OCI-LY1 (cell line): Measurements from ENCODE around the gene MYH7B.

Experiments
- H2AFZ ChIP-seq: fragments of 200-600 bp; sonication (generic), shearing (Covaris generic); 2 replicates; pipeline ENCODE4 v1.6.0; 2014; ENCODE audit warnings: antibody characterized with exemption, mild to moderate bottlenecking, low read length
- H3F3A ChIP-seq: fragments of 200-600 bp; sonication (generic), shearing (Covaris generic); 2 replicates; pipeline ENCODE4 v1.6.0; 2014; ENCODE audit warnings: mild to moderate bottlenecking, antibody characterized with exemption, low read length, moderate library complexity; ENCODE audit not compliant: insufficient read depth
- H3K27ac ChIP-seq: fragments of 200-600 bp; sonication (generic); 2 replicates; pipeline ENCODE4 v1.5.1; 2014; ENCODE audit warnings: low read length, mixed run types, mild to moderate bottlenecking, low read depth; ENCODE audit not compliant: poor library complexity, severe bottlenecking
- H3K27me3 ChIP-seq: fragments of 200-600 bp; sonication (generic); 2 replicates; pipeline ENCODE4 v1.6.0; 2014; ENCODE audit warnings: antibody characterized with exemption, mild to moderate bottlenecking, low read length, moderate library complexity; ENCODE audit not compliant: insufficient read depth
- H3K36me3 ChIP-seq: fragments of 200-600 bp; sonication (generic); 2 replicates; pipeline ENCODE4 v1.6.1; 2014; ENCODE audit warnings: mild to moderate bottlenecking, antibody characterized with exemption, low read length, moderate library complexity, mixed read lengths; ENCODE audit not compliant: insufficient read depth
- H3K4me1 ChIP-seq: fragments of 200-600 bp; sonication (generic); 2 replicates; pipeline ENCODE4 v1.5.1; 2014; ENCODE audit warnings: mild to moderate bottlenecking, low read length, moderate library complexity; ENCODE audit not compliant: insufficient read depth, severe bottlenecking
- H3K4me2 ChIP-seq: fragments of 200-600 bp; sonication (generic), shearing (Covaris generic); 2 replicates; pipeline ENCODE4 v1.6.1; 2014; ENCODE audit warnings: low read length
- H3K4me3 ChIP-seq: fragments of 200-600 bp; sonication (generic); 2 replicates; pipeline ENCODE4 v1.5.1; 2014; ENCODE audit warnings: low read length, low read depth, mild to moderate bottlenecking, mixed read lengths; ENCODE audit not compliant: poor library complexity, severe bottlenecking
- H3K79me2 ChIP-seq: fragments of 200-600 bp; shearing (Covaris generic); 2 replicates; pipeline ENCODE4 v1.6.1; 2016; ENCODE audit warnings: mixed run types, low read length, mixed read lengths; ENCODE audit not compliant: insufficient read depth
- H3K9ac ChIP-seq: fragments of 200-600 bp; sonication (generic), shearing (Covaris generic); 2 replicates; pipeline ENCODE4 v1.6.1; 2014; ENCODE audit warnings: mild to moderate bottlenecking, low read length, mixed read lengths
- H3K9me2 ChIP-seq: fragments of 200-600 bp; sonication (generic), shearing (Covaris generic); 2 replicates; pipeline ENCODE4 v1.6.1; 2014; ENCODE audit warnings: low read depth, mild to moderate bottlenecking, low read length, mixed read lengths
- H3K9me3 ChIP-seq: fragments of 200-600 bp; shearing (Covaris generic); 2 replicates; pipeline ENCODE4 v1.6.1; 2014; ENCODE audit warnings: low read length, mixed read lengths
- H4K20me1 ChIP-seq: fragments of 200-600 bp; sonication (generic), shearing (Covaris generic); 2 replicates; pipeline ENCODE4 v1.6.0; 2016; ENCODE audit warnings: mild to moderate bottlenecking, low read length; ENCODE audit not compliant: insufficient read depth
- EZH2 ChIP-seq: fragments of 200-600 bp; sonication (generic), shearing (Covaris generic); IDR thresholded peaks from 2 replicates; pipeline ENCODE4 v1.8.0; 2017; ENCODE audit warnings: borderline replicate concordance, mixed run types, mild to moderate bottlenecking, antibody characterized with exemption, low read length, moderate library complexity, mixed read lengths
- TF ChIP-seq, protein P1 (sequence below): fragments of 200-600 bp; sonication (generic), shearing (Covaris generic); IDR thresholded peaks from 2 replicates; pipeline ENCODE4 v1.5.1; 2017; ENCODE audit warnings: mild to moderate bottlenecking, antibody characterized with exemption, low read length, moderate library complexity, mixed read lengths

Gene MYH7B

DNA sequence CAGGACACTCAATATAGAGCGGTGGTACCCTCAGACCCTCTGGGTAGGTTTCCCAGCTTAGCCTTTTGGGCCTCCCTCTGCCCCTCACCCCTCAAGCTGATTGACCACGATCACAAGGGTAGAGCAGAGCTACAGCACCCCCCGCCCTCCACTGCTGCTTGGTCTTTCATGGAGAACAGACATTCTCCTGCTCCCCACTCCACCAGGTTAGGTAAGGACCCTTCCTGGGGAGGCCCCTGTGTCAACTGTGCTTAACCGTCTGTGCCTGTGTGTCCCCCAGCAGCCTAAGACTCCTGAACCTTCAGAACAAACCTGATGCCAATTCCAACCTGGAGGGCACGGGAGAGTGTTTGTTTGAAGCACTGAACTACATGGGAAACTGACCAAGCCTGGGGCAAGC is 11.8 kb downstream of the MYH7B start:
- Histone ChIP-seq H3K4me1 (no peaks in the 10 kb centered on the region), H3K4me3 (no peak overlapping the region), H4K20me1 (no peaks in the 10 kb centered on the region), H3K27me3 (no peaks in the 10 kb centered on the region; the same call in 1 of the 2 replicates), H3K79me2 (no peaks in the 10 kb centered on the region), H3K36me3 (no peaks in the 10 kb centered on the region), H3K4me2 (no peak overlapping the region), H3K27ac (no peak overlapping the region), H3F3A (no peaks in the 10 kb centered on the region), H3K9me2 (no peaks in the 10 kb centered on the region), H3K9me3 (no peaks in the 10 kb centered on the region), H3K9ac (no peak overlapping the region), H2AFZ (no peak overlapping the region)
- TF ChIP-seq, protein P1, sequence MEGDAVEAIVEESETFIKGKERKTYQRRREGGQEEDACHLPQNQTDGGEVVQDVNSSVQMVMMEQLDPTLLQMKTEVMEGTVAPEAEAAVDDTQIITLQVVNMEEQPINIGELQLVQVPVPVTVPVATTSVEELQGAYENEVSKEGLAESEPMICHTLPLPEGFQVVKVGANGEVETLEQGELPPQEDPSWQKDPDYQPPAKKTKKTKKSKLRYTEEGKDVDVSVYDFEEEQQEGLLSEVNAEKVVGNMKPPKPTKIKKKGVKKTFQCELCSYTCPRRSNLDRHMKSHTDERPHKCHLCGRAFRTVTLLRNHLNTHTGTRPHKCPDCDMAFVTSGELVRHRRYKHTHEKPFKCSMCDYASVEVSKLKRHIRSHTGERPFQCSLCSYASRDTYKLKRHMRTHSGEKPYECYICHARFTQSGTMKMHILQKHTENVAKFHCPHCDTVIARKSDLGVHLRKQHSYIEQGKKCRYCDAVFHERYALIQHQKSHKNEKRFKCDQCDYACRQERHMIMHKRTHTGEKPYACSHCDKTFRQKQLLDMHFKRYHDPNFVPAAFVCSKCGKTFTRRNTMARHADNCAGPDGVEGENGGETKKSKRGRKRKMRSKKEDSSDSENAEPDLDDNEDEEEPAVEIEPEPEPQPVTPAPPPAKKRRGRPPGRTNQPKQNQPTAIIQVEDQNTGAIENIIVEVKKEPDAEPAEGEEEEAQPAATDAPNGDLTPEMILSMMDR, result no peak
- TF ChIP-seq EZH2, result no peak

DNA sequence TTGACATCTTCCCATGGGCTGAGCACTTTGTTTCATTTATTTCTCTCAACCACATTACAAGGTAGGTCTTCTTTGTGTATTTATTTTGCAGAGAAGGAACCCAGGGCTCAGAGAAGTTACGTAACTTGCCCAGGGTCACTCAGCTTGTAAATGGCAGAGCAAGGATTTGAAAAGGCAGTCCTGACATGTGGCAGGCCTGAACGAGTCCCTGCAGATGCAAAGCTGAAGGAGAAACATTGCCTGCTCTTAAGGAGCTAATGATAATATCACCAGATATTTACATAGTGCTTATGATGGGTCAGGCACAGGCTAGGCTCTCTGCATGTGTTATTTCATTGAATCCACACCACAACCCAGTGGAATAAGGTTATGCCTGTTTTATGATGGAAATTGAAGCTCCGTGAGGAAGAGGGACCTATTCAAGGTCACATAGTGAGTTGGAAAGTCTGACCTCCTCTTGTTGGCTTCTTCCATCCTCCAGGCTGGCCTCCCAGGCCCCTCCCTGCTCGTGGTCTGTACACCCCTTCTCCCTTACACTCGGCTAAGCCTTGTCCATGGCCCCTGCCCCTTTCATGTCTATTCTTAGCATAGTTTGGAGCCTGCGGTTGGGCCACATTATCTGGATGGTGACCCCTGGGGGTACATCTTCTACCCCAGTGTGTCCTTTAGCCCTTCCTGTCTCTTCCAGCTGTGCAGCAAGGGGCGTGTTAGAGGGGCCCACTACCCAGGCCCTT is 12.5 kb downstream of the MYH7B start:
- H3K4me3 ChIP-seq, result no peak overlapping the region
- no peak overlapping the region for H3K4me2 ChIP-seq
- H2AFZ ChIP-seq, result no peak overlapping the region
- H3K9me3 ChIP-seq, result no peaks in the 10 kb centered on the region
- H3K27me3 ChIP-seq, result no peaks in the 10 kb centered on the region
- no peaks in the 10 kb centered on the region for H3K9me2 ChIP-seq
- no peaks in the 10 kb centered on the region for H3F3A ChIP-seq
- TF ChIP-seq, protein P1, result no peak
- no peak for TF ChIP-seq EZH2
- H3K79me2 ChIP-seq, result no peaks in the 10 kb centered on the region
- no peaks in the 10 kb centered on the region for H3K4me1 ChIP-seq
- no peak overlapping the region for H3K9ac ChIP-seq
- no peaks in the 10 kb centered on the region for H4K20me1 ChIP-seq
- H3K27ac ChIP-seq, result no peak overlapping the region
- no peaks in the 10 kb centered on the region for H3K36me3 ChIP-seq

DNA sequence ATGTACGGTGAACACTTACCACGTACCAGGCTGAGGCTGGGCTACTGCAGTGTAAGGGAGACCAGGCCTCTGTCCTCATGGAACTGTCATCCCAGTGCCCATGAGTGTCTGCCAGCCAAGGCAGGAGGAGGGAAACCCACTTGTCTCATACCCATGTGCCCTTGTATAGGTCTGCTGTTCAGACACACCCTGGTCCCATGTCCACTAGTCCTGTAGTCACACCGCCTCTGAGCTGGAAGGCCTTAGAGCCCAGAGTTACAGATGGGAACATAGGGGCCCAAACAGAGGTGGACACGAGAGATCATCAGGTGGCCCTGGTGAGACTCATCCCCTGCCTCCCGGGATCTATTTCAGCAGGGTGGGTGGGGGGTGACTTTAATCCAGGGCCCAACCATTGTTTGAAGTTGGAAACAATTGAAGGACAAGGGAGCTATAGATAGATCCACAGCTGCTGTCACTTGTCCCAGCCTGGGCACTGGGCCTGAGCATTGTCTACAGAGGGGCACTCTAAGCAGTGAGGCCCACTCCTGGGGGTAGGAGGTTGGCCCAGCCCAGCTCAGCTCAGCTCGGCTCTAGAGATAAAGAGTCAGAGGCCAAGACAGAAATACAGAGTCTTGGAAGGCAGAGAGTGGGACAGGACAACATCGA is 14.6 kb downstream of the MYH7B start:
- Histone ChIP-seq H4K20me1 (no peaks in the 10 kb centered on the region), H3K27me3 (no peaks in the 10 kb centered on the region), H3F3A (no peaks in the 10 kb centered on the region), H3K4me3 (no peak overlapping the region), H3K27ac (no peak overlapping the region), H3K9me3 (no peaks in the 10 kb centered on the region), H2AFZ (no peak overlapping the region), H3K9me2 (no peaks in the 10 kb centered on the region), H3K4me1 (no peaks in the 10 kb centered on the region), H3K9ac (no peak overlapping the region), H3K79me2 (no peaks in the 10 kb centered on the region), H3K4me2 (no peak overlapping the region), H3K36me3 (no peaks in the 10 kb centered on the region)
- no peak for TF ChIP-seq EZH2
- TF ChIP-seq, protein P1, result no peak
